ENCODE measurements around the gene PPL. TPM values are rescaled to one million over a fixed set of nuclear protein-coding genes. Genes with fewer than 3 reads are reported as not detected.

Gene PPL
- total and polyA plus RNA-seq, 4 donors: 19.9 to 89.0 (median 52.8) TPM

DNA sequence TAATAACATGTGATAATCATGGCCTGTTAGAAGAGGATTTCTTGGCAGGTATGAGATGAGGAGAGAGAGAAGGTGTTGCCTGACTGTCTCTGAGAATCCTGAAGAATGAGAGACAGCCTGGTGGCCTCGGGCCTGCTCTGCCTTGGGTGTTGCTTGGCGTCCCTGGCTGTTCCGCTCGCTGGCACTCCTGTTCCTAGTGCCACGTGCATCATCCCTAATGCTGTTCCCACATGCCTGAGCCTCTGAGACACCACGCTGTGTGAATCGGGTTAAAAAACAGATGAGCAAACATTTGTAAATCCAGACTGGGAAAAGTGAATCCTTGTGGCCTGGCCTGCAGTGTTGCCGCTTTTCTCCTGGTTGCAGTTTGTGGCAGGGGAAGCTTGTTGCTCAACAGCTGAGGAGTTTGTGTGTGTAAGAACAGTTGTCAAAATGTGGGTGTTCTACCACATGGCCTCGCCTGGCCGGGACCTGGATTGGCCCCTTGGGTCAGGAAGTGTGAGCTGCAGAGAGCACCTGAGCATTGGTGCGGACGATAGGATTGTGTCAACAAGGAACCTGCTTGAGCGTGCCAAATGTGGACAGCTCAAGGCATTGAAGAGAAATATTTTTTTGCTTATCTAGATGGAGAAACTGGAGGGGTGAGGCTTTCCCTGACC is 67.7 kb downstream of the PPL start:
- peaks cover 12 to 50% (median 36%) of the 10 kb centered on the region in 4 donors for H3K36me3 ChIP-seq (ENCODE audit: control insufficient read depth in 4 of 4, insufficient read depth in 4 of 4, low read length in 4 of 4)
- DNase-seq (no peak), ATAC-seq (ENCODE audit: insufficient read depth, low FRiP score) (no peak)

GRCh38 chr16:4868535-4868934 is 68.4 kb downstream of the PPL start:
- WGBS, 2 donors: 97 to 99% methylated on average over 7 of the region's 7 CpGs
- Histone ChIP-seq H3K4me1 (ENCODE audit: control insufficient read depth in 5 of 5, insufficient read depth in 5 of 5, low read length in 5 of 5) (peaks cover 0 to 25% (median 2%) of the 10 kb centered on the region in 5 donors), H3K9me3 (ENCODE audit: control insufficient read depth in 4 of 4, insufficient read depth in 3 of 4, low read length in 3 of 4) (no peaks in the 10 kb centered on the region), H3K27ac (ENCODE audit: low read depth in 1 of 2, low read length in 1 of 2) (no peak overlapping the region), H3K36me3 (ENCODE audit: control insufficient read depth in 4 of 4, insufficient read depth in 4 of 4, low read length in 4 of 4) (peaks cover 9 to 43% (median 30%) of the 10 kb centered on the region in 4 donors), H3K9ac (ENCODE audit: insufficient read depth in 1 of 2, low read length in 2 of 2) (no peak overlapping the region), H3K27me3 (ENCODE audit: control insufficient read depth in 3 of 3, insufficient read depth in 3 of 3, low read length in 2 of 3) (no peaks in the 10 kb centered on the region), H3K4me3 (no peak overlapping the region)
- no peak for ATAC-seq (ENCODE audit: insufficient read depth, low FRiP score)
- TF ChIP-seq, protein P1, sequence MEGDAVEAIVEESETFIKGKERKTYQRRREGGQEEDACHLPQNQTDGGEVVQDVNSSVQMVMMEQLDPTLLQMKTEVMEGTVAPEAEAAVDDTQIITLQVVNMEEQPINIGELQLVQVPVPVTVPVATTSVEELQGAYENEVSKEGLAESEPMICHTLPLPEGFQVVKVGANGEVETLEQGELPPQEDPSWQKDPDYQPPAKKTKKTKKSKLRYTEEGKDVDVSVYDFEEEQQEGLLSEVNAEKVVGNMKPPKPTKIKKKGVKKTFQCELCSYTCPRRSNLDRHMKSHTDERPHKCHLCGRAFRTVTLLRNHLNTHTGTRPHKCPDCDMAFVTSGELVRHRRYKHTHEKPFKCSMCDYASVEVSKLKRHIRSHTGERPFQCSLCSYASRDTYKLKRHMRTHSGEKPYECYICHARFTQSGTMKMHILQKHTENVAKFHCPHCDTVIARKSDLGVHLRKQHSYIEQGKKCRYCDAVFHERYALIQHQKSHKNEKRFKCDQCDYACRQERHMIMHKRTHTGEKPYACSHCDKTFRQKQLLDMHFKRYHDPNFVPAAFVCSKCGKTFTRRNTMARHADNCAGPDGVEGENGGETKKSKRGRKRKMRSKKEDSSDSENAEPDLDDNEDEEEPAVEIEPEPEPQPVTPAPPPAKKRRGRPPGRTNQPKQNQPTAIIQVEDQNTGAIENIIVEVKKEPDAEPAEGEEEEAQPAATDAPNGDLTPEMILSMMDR (IDR thresholded peaks at IDR 0.05; ENCODE audit: control extremely low read depth, extremely low read depth): no peak
- DNase-seq: no peak

More for the DNA sequence above, 67.7 kb downstream of the PPL start:
- Histone ChIP-seq H3K4me3 (no peak overlapping the region), H3K9ac (ENCODE audit: insufficient read depth in 1 of 2, low read length in 2 of 2) (no peak overlapping the region), H3K27me3 (ENCODE audit: control insufficient read depth in 3 of 3, insufficient read depth in 3 of 3, low read length in 2 of 3) (no peaks in the 10 kb centered on the region), H3K4me1 (ENCODE audit: control insufficient read depth in 5 of 5, insufficient read depth in 5 of 5, low read length in 5 of 5) (peaks cover 0 to 25% (median 2%) of the 10 kb centered on the region in 5 donors), H3K27ac (ENCODE audit: low read depth in 1 of 2, low read length in 1 of 2) (peak overlapping the region in 1 of 2 donors; percentile 15), H3K9me3 (ENCODE audit: control insufficient read depth in 4 of 4, insufficient read depth in 3 of 4, low read length in 3 of 4) (no peaks in the 10 kb centered on the region)
- WGBS, 2 donors: 70 to 73% methylated on average over 13 of the region's 13 CpGs
- TF ChIP-seq, protein P1 (IDR thresholded peaks at IDR 0.05; ENCODE audit: control extremely low read depth, extremely low read depth): no peak

- WGBS, 2 donors: 91 to 93% methylated on average over 5 of the region's 5 CpGs
- TF ChIP-seq, protein P1 (IDR thresholded peaks at IDR 0.05; ENCODE audit: control extremely low read depth, extremely low read depth): no peak
- no peak overlapping the region for H3K4me3 ChIP-seq
- H3K27me3 ChIP-seq (ENCODE audit: control insufficient read depth in 3 of 3, insufficient read depth in 3 of 3, low read length in 2 of 3): no peaks in the 10 kb centered on the region
- no peak overlapping the region for H3K27ac ChIP-seq (ENCODE audit: low read depth in 1 of 2, low read length in 1 of 2)
- peaks cover 0 to 25% (median 2%) of the 10 kb centered on the region in 5 donors for H3K4me1 ChIP-seq (ENCODE audit: control insufficient read depth in 5 of 5, insufficient read depth in 5 of 5, low read length in 5 of 5)
- ATAC-seq (ENCODE audit: insufficient read depth, low FRiP score): no peak
- DNase-seq: peak in 2 of 3 donors; percentile 24 to 49
- no peak overlapping the region for H3K9ac ChIP-seq (ENCODE audit: insufficient read depth in 1 of 2, low read length in 2 of 2)
- H3K36me3 ChIP-seq (ENCODE audit: control insufficient read depth in 4 of 4, insufficient read depth in 4 of 4, low read length in 4 of 4): peaks cover 9 to 38% (median 25%) of the 10 kb centered on the region in 4 donors
- H3K9me3 ChIP-seq (ENCODE audit: control insufficient read depth in 4 of 4, insufficient read depth in 3 of 4, low read length in 3 of 4): no peaks in the 10 kb centered on the region
These were observed 68.9 kb downstream of the PPL start for GRCh38 chr16:4868026-4868425.
